Medulla oblongata (tissue), 1 donor: ENCODE measurements around the gene ADAM11.
"Not testable (repeated sequence)": the region's sequence is repeated elsewhere in the genome, so short reads cannot be mapped to it uniquely, and the experiment has no call there.

ENCODE experiments used
- DNase-seq: peaks from one replicate; pipeline ENCODE4 v3.0.0-alpha.2; 2015; ENCODE audit errors: extremely low spot score

ADAM11 gene

GRCh38 chr17:44794851-44795413, 36.1 kb downstream of the ADAM11 start:
- DNase-seq: no peak

- DNase-seq: no peak
Observed at GRCh38 chr17:44795421-44795820, 36.6 kb downstream of the ADAM11 start.

- DNase-seq: no peak
Observed at GRCh38 chr17:44795928-44796327, 37.1 kb downstream of the ADAM11 start.

- DNase-seq: no peak
Observed at GRCh38 chr17:44796731-44797130, 37.9 kb downstream of the ADAM11 start.

- DNase-seq: no peak
Observed at GRCh38 chr17:44797802-44798201, 39.0 kb downstream of the ADAM11 start.

GRCh38 chr17:44798356-44798755, 39.6 kb downstream of the ADAM11 start:
- no peak for DNase-seq

- no peak for DNase-seq
Observed at GRCh38 chr17:44801880-44802279, 43.1 kb downstream of the ADAM11 start.

- no peak for DNase-seq
Observed at GRCh38 chr17:44804302-44805089, 45.7 kb downstream of the ADAM11 start.

- DNase-seq: no peak
Observed at GRCh38 chr17:44807093-44807816, 48.5 kb downstream of the ADAM11 start.

- DNase-seq: no peak
Observed at GRCh38 chr17:44807817-44808155, 49.0 kb downstream of the ADAM11 start.

GRCh38 chr17:44808156-44808555, 49.4 kb downstream of the ADAM11 start:
- DNase-seq: no peak

- not testable (repeated sequence) for DNase-seq
Observed at GRCh38 chr17:44808656-44809388, 50.0 kb downstream of the ADAM11 start.

- DNase-seq: no peak
Observed at GRCh38 chr17:44812263-44812662, 53.5 kb downstream of the ADAM11 start.

GRCh38 chr17:44818508-44818907, 59.7 kb downstream of the ADAM11 start:
- not testable (repeated sequence) for DNase-seq

- no peak for DNase-seq
Observed at GRCh38 chr17:44820631-44821212, 61.9 kb downstream of the ADAM11 start.

- not testable (repeated sequence) for DNase-seq
Observed at GRCh38 chr17:44825236-44825635, 66.4 kb downstream of the ADAM11 start.

GRCh38 chr17:44826123-44826790, 67.5 kb downstream of the ADAM11 start:
- DNase-seq: no peak

GRCh38 chr17:44827863-44828262, 69.1 kb downstream of the ADAM11 start:
- DNase-seq: no peak

GRCh38 chr17:44828919-44829522, 70.2 kb downstream of the ADAM11 start:
- peak; percentile 7 for DNase-seq

GRCh38 chr17:44829523-44830358, 71.0 kb downstream of the ADAM11 start, which contains the start of gene GJC1:
Gene GJC1 (minus strand): TSS chr17:44830287. CDS start chr17:44805817, 24,470 bp downstream.
- no peak for DNase-seq
